ENCODE measurements around the gene MAT1A. TPM values are rescaled to one million over a fixed set of nuclear protein-coding genes. Genes with fewer than 3 reads are reported as not detected.

Gene MAT1A
- not detected in 2 replicates for total RNA-seq

- Histone ChIP-seq H3K27me3 (ENCODE audit: insufficient read depth, low read length) (peaks cover 3% of the 10 kb centered on the region), H4K20me1 (ENCODE audit: insufficient read depth, low read length) (no peaks in the 10 kb centered on the region), H3K4me2 (ENCODE audit: insufficient read depth, low read length) (no peak within 1 kb of the TSS), H3K4me3 (ENCODE audit: insufficient read depth, low read length) (no peak within 1 kb of the TSS), H3K79me2 (ENCODE audit: insufficient read depth, low read length) (no peaks in the 10 kb centered on the region), H3K4me1 (ENCODE audit: insufficient read depth, low read length) (no peaks in the 10 kb centered on the region), H3K27ac (ENCODE audit: low read depth, low read length) (no peak within 1 kb of the TSS), H3K9me3 (ENCODE audit: low read depth, low read length) (no peaks in the 10 kb centered on the region), H2AFZ (ENCODE audit: low read length) (no peak within 1 kb of the TSS), H3K36me3 (ENCODE audit: insufficient read depth, low read length) (no peaks in the 10 kb centered on the region)
- TF ChIP-seq CTCF (IDR thresholded peaks at IDR 0.05; ENCODE audit: extremely low read depth, low read depth, low read length): no peak
- DNase-seq (ENCODE audit: insufficient read length, low spot score, missing footprints): no peak
These were observed at the start of gene MAT1A for GRCh38 chr10:80289451-80290287. Gene MAT1A (minus strand): TSS chr10:80289658. CDS start chr10:80289423, 235 bp downstream.

- TF ChIP-seq CTCF (IDR thresholded peaks at IDR 0.05; ENCODE audit: extremely low read depth, low read depth, low read length): no peak
- no peaks in the 10 kb centered on the region for H3K4me1 ChIP-seq (ENCODE audit: insufficient read depth, low read length)
- H3K9me3 ChIP-seq (ENCODE audit: low read depth, low read length): no peaks in the 10 kb centered on the region
- no peaks in the 10 kb centered on the region for H3K36me3 ChIP-seq (ENCODE audit: insufficient read depth, low read length)
- no peaks in the 10 kb centered on the region for H3K27me3 ChIP-seq (ENCODE audit: insufficient read depth, low read length)
- DNase-seq (ENCODE audit: insufficient read length, low spot score, missing footprints): no peak
- H3K4me3 ChIP-seq (ENCODE audit: insufficient read depth, low read length): no peak overlapping the region
- no peak overlapping the region for H3K4me2 ChIP-seq (ENCODE audit: insufficient read depth, low read length)
- H2AFZ ChIP-seq (ENCODE audit: low read length): no peak overlapping the region
- H3K79me2 ChIP-seq (ENCODE audit: insufficient read depth, low read length): no peaks in the 10 kb centered on the region
- H4K20me1 ChIP-seq (ENCODE audit: insufficient read depth, low read length): no peaks in the 10 kb centered on the region
- H3K27ac ChIP-seq (ENCODE audit: low read depth, low read length): no peak overlapping the region
These were observed 44.5 kb upstream of the MAT1A start for GRCh38 chr10:80333983-80334382.

- Histone ChIP-seq H3K27me3 (ENCODE audit: insufficient read depth, low read length) (peaks cover 4% of the 10 kb centered on the region), H2AFZ (ENCODE audit: low read length) (no peak overlapping the region), H3K9me3 (ENCODE audit: low read depth, low read length) (no peaks in the 10 kb centered on the region), H3K79me2 (ENCODE audit: insufficient read depth, low read length) (no peaks in the 10 kb centered on the region), H3K4me1 (ENCODE audit: insufficient read depth, low read length) (peaks cover 5% of the 10 kb centered on the region), H3K36me3 (ENCODE audit: insufficient read depth, low read length) (no peaks in the 10 kb centered on the region), H3K4me3 (ENCODE audit: insufficient read depth, low read length) (no peak overlapping the region), H4K20me1 (ENCODE audit: insufficient read depth, low read length) (no peaks in the 10 kb centered on the region), H3K4me2 (ENCODE audit: insufficient read depth, low read length) (no peak overlapping the region), H3K27ac (ENCODE audit: low read depth, low read length) (no peak overlapping the region)
- no peak for DNase-seq (ENCODE audit: insufficient read length, low spot score, missing footprints)
- no peak for TF ChIP-seq CTCF (IDR thresholded peaks at IDR 0.05; ENCODE audit: extremely low read depth, low read depth, low read length)
These were observed 35.5 kb upstream of the MAT1A start for GRCh38 chr10:80324891-80325364.

GRCh38 chr10:80324086-80324485, 34.6 kb upstream of the MAT1A start:
- peak; percentile 77 for DNase-seq (ENCODE audit: insufficient read length, low spot score, missing footprints)
- Histone ChIP-seq H3K4me2 (ENCODE audit: insufficient read depth, low read length) (no peak overlapping the region), H3K4me1 (ENCODE audit: insufficient read depth, low read length) (peaks cover 5% of the 10 kb centered on the region)

More at GRCh38 chr10:80324086-80324485, 34.6 kb upstream of the MAT1A start:
- H3K79me2 ChIP-seq (ENCODE audit: insufficient read depth, low read length): no peaks in the 10 kb centered on the region
- H2AFZ ChIP-seq (ENCODE audit: low read length): no peak overlapping the region
- TF ChIP-seq CTCF (IDR thresholded peaks at IDR 0.05; ENCODE audit: extremely low read depth, low read depth, low read length): no peak
- H3K27me3 ChIP-seq (ENCODE audit: insufficient read depth, low read length): peaks cover 4% of the 10 kb centered on the region
- H3K36me3 ChIP-seq (ENCODE audit: insufficient read depth, low read length): no peaks in the 10 kb centered on the region
- no peaks in the 10 kb centered on the region for H3K9me3 ChIP-seq (ENCODE audit: low read depth, low read length)
- H3K27ac ChIP-seq (ENCODE audit: low read depth, low read length): no peak overlapping the region
- H4K20me1 ChIP-seq (ENCODE audit: insufficient read depth, low read length): no peaks in the 10 kb centered on the region
- no peak overlapping the region for H3K4me3 ChIP-seq (ENCODE audit: insufficient read depth, low read length)
